SK-N-SH (cell line): ENCODE data around the gene PRMT7. TPM values are rescaled to one million over a fixed set of nuclear protein-coding genes. Genes with fewer than 3 reads are reported as not detected.

Experiments
- CTCF ChIA-PET: fragments of 300-600, 350-600 bp; formaldehyde crosslinking; extraction: SDS; loops from one replicate; lab custom pipeline; 2021; lab: Yijun Ruan, JAX
- POLR2A ChIA-PET: fragments of 350-600 bp; sonication (Branson Sonifier 250); formaldehyde crosslinking; extraction: SDS; loops from one replicate; lab custom pipeline; 2020; ENCODE audit warnings: antibody characterized with exemption, inconsistent platforms; lab: Yijun Ruan, JAX
- DNase-seq: peaks from one replicate; pipeline ENCODE4 v3.0.0; 2012
- H2AFZ ChIP-seq: fragments of 200-600 bp; sonication (generic); 2 replicates; pipeline ENCODE4 v1.8.1; 2016; ENCODE audit warnings: antibody characterized with exemption, mild to moderate bottlenecking, low read depth
- H3F3A ChIP-seq: fragments of 200-600 bp; sonication (generic); replicated peaks from 2 replicates; pipeline ENCODE3; 2016; ENCODE audit warnings: antibody characterized with exemption, mild to moderate bottlenecking; ENCODE audit not compliant: insufficient read depth
- H3K27ac ChIP-seq, 2 experiments: fragments of 200-500 bp in 1 of 2; fragments of 200-600 bp in 1 of 2; sonication (Bioruptor generic) in 1 of 2; sonication (generic), shearing (Covaris generic) in 1 of 2; 2 replicates each; pipeline versions ENCODE4 v1.5.1 to v1.6.1; 2014 to 2016; ENCODE audit warnings: low read depth in 2 of 2, inconsistent platforms in 1 of 2, low read length in 1 of 2, mild to moderate bottlenecking in 1 of 2, mixed read lengths in 1 of 2
- H3K27me3 ChIP-seq: fragments of 200-600 bp; sonication (generic), shearing (Covaris generic); 2 replicates; pipeline ENCODE4 v1.6.1; 2016; ENCODE audit warnings: mixed run types; ENCODE audit not compliant: insufficient read depth
- H3K36me3 ChIP-seq, 2 experiments: fragments of 200-500 bp in 1 of 2; fragments of 200-600 bp in 1 of 2; sonication (Bioruptor generic) in 1 of 2; sonication (generic) in 1 of 2; replicated peaks in 1 of 2; 2 replicates each; pipeline versions ENCODE3 to v1.5.1; 2014 to 2016; ENCODE audit warnings: low read length in 1 of 2, mild to moderate bottlenecking in 1 of 2; ENCODE audit not compliant: insufficient read depth in 2 of 2, control insufficient read depth in 1 of 2
- H3K4me1 ChIP-seq, 2 experiments: fragments of 200-500 bp in 1 of 2; fragments of 200-600 bp in 1 of 2; sonication (Bioruptor generic) in 1 of 2; sonication (generic), shearing (Covaris generic) in 1 of 2; 2 replicates each; pipeline versions ENCODE4 v1.5.1 to v1.6.1; 2014 to 2016; ENCODE audit warnings: low read depth in 1 of 2, low read length in 1 of 2, mixed run types in 1 of 2; ENCODE audit not compliant: insufficient read depth in 2 of 2, control insufficient read depth in 1 of 2
- H3K4me2 ChIP-seq: fragments of 200-600 bp; sonication (generic), shearing (Covaris generic); 2 replicates; pipeline ENCODE4 v1.6.1; 2017; ENCODE audit warnings: mixed run types
- H3K4me3 ChIP-seq, 2 experiments: fragments of 200-500 bp in 1 of 2; fragments of 200-600 bp in 1 of 2; sonication (Bioruptor generic) in 1 of 2; sonication (generic), shearing (Covaris generic) in 1 of 2; 2 replicates each; pipeline versions ENCODE4 v1.5.1 to v1.8.1; 2014 to 2016; ENCODE audit warnings: low read depth in 2 of 2, inconsistent platforms in 1 of 2, low read length in 1 of 2, mild to moderate bottlenecking in 1 of 2, mixed read lengths in 1 of 2, moderate library complexity in 1 of 2
- H3K79me2 ChIP-seq: fragments of 200-600 bp; sonication (generic); 2 replicates; pipeline ENCODE4 v1.8.1; 2017; ENCODE audit warnings: mild to moderate bottlenecking; ENCODE audit not compliant: insufficient read depth
- H3K9ac ChIP-seq: fragments of 200-600 bp; sonication (generic); 2 replicates; pipeline ENCODE4 v1.6.1; 2017; ENCODE audit warnings: mixed run types
- H3K9me2 ChIP-seq: fragments of 200-600 bp; sonication (generic); 2 replicates; pipeline ENCODE4 v1.6.1; 2017; ENCODE audit warnings: mixed run types
- H3K9me3 ChIP-seq: fragments of 200-600 bp; sonication (generic); 2 replicates; pipeline ENCODE4 v1.6.1; 2017; ENCODE audit warnings: mixed run types, mild to moderate bottlenecking, moderate library complexity
- H4K20me1 ChIP-seq: fragments of 200-600 bp; sonication (generic); 2 replicates; pipeline ENCODE4 v1.6.1; 2017; ENCODE audit warnings: mild to moderate bottlenecking, mixed run types; ENCODE audit not compliant: insufficient read depth
- CHD2 ChIP-seq: fragments of 150-350 bp; IDR thresholded peaks from 2 replicates; pipeline ENCODE4 v1.6.1; 2018; ENCODE audit warnings: low read length; ENCODE audit not compliant: partially characterized antibody
- ELF1 ChIP-seq: IDR thresholded peaks from 2 replicates; pipeline ENCODE4 v1.4.0; 2012
- EP300 ChIP-seq, 2 experiments: IDR thresholded peaks; 2 replicates each; pipeline versions ENCODE4 v1.4.0 to v1.6.1; 2012; ENCODE audit warnings: borderline replicate concordance in 1 of 2, low read depth in 1 of 2, low read length in 1 of 2
- IRF3 ChIP-seq: fragments of 150-350 bp; IDR thresholded peaks from 2 replicates; pipeline ENCODE4 v1.6.1; 2016; ENCODE audit warnings: mild to moderate bottlenecking, low read depth, low read length
- JUND ChIP-seq: IDR thresholded peaks from 2 replicates; pipeline ENCODE4 v1.4.0; 2012
- MEF2A ChIP-seq: IDR thresholded peaks from 2 replicates; pipeline ENCODE4 v1.4.0; 2012; ENCODE audit warnings: low read depth, borderline replicate concordance
- NFIC ChIP-seq: IDR thresholded peaks from 2 replicates; pipeline ENCODE4 v1.4.0; 2012; ENCODE audit warnings: borderline replicate concordance
- POLR2AphosphoS5 ChIP-seq: IDR thresholded peaks from 2 replicates; pipeline ENCODE4 v1.6.1; 2012; ENCODE audit warnings: low read depth, low read length
- RFX5 ChIP-seq: IDR thresholded peaks from 2 replicates; pipeline ENCODE4 v1.6.1; 2012; ENCODE audit warnings: mild to moderate bottlenecking, improper control_type of control experiment, low read length
- RXRA ChIP-seq: IDR thresholded peaks from 2 replicates; pipeline ENCODE4 v1.4.0; 2012; ENCODE audit warnings: low read depth, mild to moderate bottlenecking, borderline replicate concordance
- USF1 ChIP-seq: IDR thresholded peaks from 2 replicates; pipeline ENCODE4 v1.4.0; 2012; ENCODE audit warnings: low read depth, borderline replicate concordance
- WGBS: methylation state at CpG from one replicate; pipeline ENCODE4 v1.1.6; 2017; ENCODE audit warnings: low lambda C conversion rate; 5-methylcytosine and 5-hydroxymethylcytosine counted together
- polyA plus RNA-seq, 3 experiments: library from polyadenylated mRNA; depleted of rRNA; stranded (reverse); fragments of >200 nt; gene quantifications; 2 replicates each; pipeline ENCODE4 v1.2.3, GENCODE V29; 2012

Gene PRMT7
- polyA plus RNA-seq, 1 of the 3 experiments (the other 2 are of a cell fraction), result 46.0 TPM

- CTCF ChIA-PET, result interaction anchor here (0.8 to 2.1 kb wide), 7 partner anchors 8 to 99 kb away, joined by 3 to 7 read pairs (median 3); no protein-coding TSS in a partner anchor
Observed at GRCh38 chr16:68360956-68361355, 50.1 kb downstream of the PRMT7 start.

DNA sequence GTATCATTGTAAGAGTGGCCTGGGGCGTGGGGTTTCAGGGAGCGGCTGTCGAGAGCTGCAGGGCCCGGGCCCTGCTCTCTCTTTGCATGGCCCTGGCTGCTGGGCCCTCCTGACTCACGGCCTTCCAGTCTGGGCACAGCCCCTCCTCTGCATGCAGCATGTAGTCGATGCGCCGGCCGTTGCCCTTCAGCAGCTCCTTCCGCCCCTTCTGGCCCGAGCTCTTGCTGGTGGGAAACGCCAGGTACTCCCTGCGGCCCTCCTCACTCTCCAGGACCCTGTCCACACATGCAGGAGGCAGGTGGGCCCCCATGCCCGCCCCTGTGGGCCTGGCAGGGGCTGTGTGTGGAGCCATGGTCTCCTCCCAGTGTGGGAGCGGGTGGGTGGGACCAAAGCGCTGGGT, 50.7 kb downstream of the PRMT7 start:
- H3K27me3 ChIP-seq, result no peaks in the 10 kb centered on the region
- CTCF ChIA-PET, result interaction anchor here (0.8 to 2.3 kb wide), 5 partner anchors 15 to 159 kb away, joined by 3 to 13 read pairs (median 5); no protein-coding TSS in a partner anchor
- WGBS, result 93% methylated on average over 8 of the region's 16 CpGs
- H3K36me3 ChIP-seq, result peaks cover 0 to 20% of the 10 kb centered on the region in 2 experiments
- peaks cover 0 to 52% of the 10 kb centered on the region in 2 experiments; a peak in 2 of 4 replicates for H3K4me1 ChIP-seq
- DNase-seq, result peak; percentile 44
- H3F3A ChIP-seq, result no peaks in the 10 kb centered on the region
- H3K9ac ChIP-seq, result no peak overlapping the region
- POLR2A ChIA-PET, result interaction anchor here (1.3 kb wide), 1 partner anchor 17 kb away, joined by 3 read pairs; no protein-coding TSS in a partner anchor
- H4K20me1 ChIP-seq, result no peaks in the 10 kb centered on the region
- peak overlapping the region in 1 of 2 experiments; percentile 83; a peak in 1 of 4 replicates for H3K27ac ChIP-seq
- H3K9me2 ChIP-seq, result no peaks in the 10 kb centered on the region
- H2AFZ ChIP-seq, result no peak overlapping the region
- no peaks in the 10 kb centered on the region for H3K9me3 ChIP-seq
- H3K4me2 ChIP-seq, result no peak overlapping the region
- H3K4me3 ChIP-seq, result no peak overlapping the region
- H3K79me2 ChIP-seq, result no peaks in the 10 kb centered on the region
- TF ChIP-seq POLR2AphosphoS5 (no peak), RXRA (no peak), IRF3 (no peak), NFIC (no peak), CHD2 (no peak), RFX5 (no peak)

More at GRCh38 chr16:68360956-68361355, 50.1 kb downstream of the PRMT7 start:
- no peaks in the 10 kb centered on the region for H4K20me1 ChIP-seq
- H3K27me3 ChIP-seq, result no peaks in the 10 kb centered on the region
- no peak for DNase-seq
- no peaks in the 10 kb centered on the region for H3K9me2 ChIP-seq
- H3K27ac ChIP-seq, result no peak overlapping the region
- H3F3A ChIP-seq, result no peaks in the 10 kb centered on the region
- no peaks in the 10 kb centered on the region for H3K9me3 ChIP-seq
- POLR2A ChIA-PET, result interaction anchor here (0.9 kb wide), 1 partner anchor 473 kb away, joined by 3 read pairs; no protein-coding TSS in a partner anchor
- H3K79me2 ChIP-seq, result no peaks in the 10 kb centered on the region
- 85% methylated on average over 3 of the region's 14 CpGs for WGBS
- TF ChIP-seq EP300 (IDR thresholded peaks at IDR 0.05; ENCODE audit: borderline replicate concordance in 1 of 2, low read depth in 1 of 2, low read length in 1 of 2) (no peak), ELF1 (no peak), IRF3 (no peak), USF1 (no peak), MEF2A (no peak), JUND (no peak)
- TF ChIP-seq, all 33 proteins: peak for 0
- no peak overlapping the region for H3K4me3 ChIP-seq
- peaks cover 0 to 24% of the 10 kb centered on the region in 2 experiments for H3K36me3 ChIP-seq
- H3K9ac ChIP-seq, result no peak overlapping the region
- H3K4me2 ChIP-seq, result no peak overlapping the region
- H3K4me1 ChIP-seq, result peaks cover 0 to 49% of the 10 kb centered on the region in 2 experiments; a peak in 2 of 4 replicates
- H2AFZ ChIP-seq, result no peak overlapping the region
